ENCODE results near the gene RBM15. TPM values are rescaled to one million over a fixed set of nuclear protein-coding genes. Genes with fewer than 3 reads are reported as not detected.

RBM15 gene
- total and polyA plus RNA-seq, 2 donors (not counting 3 experiments of a cell fraction or from before 2014, with no cell fraction given) = 8.5 to 29.5 TPM

- dilution Hi-C loops (cut with MboI; ENCODE audit: extremely low pct_ligation_motif_present, low sequenced_read_pairs) = no loop called here
- DNase-seq (ENCODE audit: low read depth, low spot score) (no peak), FAIRE-seq (no peak)
- H3K79me2 ChIP-seq (ENCODE audit: control insufficient read depth, insufficient read depth, low read length) = peaks cover 95% of the 10 kb centered on the region
- H2AFZ ChIP-seq (ENCODE audit: low read depth, low read length) = no peak overlapping the region
- H3K9me3 ChIP-seq (replicated peaks; ENCODE audit: control insufficient read depth, insufficient read depth, low read length) = no peaks in the 10 kb centered on the region
- no peak for TF ChIP-seq MAX (IDR thresholded peaks at IDR 0.05; ENCODE audit: insufficient read depth, insufficient read length)
- no peak for TF ChIP-seq EZH2 (IDR thresholded peaks at IDR 0.05; ENCODE audit: borderline replicate concordance, low read depth, low read length, severe bottlenecking)
- TF ChIP-seq JUN (IDR thresholded peaks at IDR 0.05; ENCODE audit: borderline replicate concordance, insufficient read depth, insufficient read length, low read depth) = no peak
- no peak for TF ChIP-seq GATA2 (IDR thresholded peaks at IDR 0.05; ENCODE audit: insufficient read depth, insufficient read length, low read depth, low read length)
- no peak for TF ChIP-seq POLR2A (IDR thresholded peaks at IDR 0.05; ENCODE audit: low read depth, low read length)
- TF ChIP-seq POLR2AphosphoS5 (IDR thresholded peaks at IDR 0.05; ENCODE audit: insufficient read depth, low read depth, low read length) = no peak
- no peak for TF ChIP-seq FOS (IDR thresholded peaks at IDR 0.05; ENCODE audit: borderline replicate concordance, insufficient read depth, low read length)
- no peak for TF ChIP-seq CTCF (IDR thresholded peaks at IDR 0.05; ENCODE audit: extremely low read depth in 1 of 2, insufficient read depth in 1 of 2, low read depth in 1 of 2, low read length in 2 of 2)
- no peak for TF ChIP-seq MYC (IDR thresholded peaks at IDR 0.05; ENCODE audit: low read depth, low read length)
- POLR2A ChIA-PET = interaction anchor here (1.5 kb wide), 1 partner anchor 9 kb away, joined by 5 read pairs; the partner anchor contains the start of gene RBM15
- H3K9ac ChIP-seq (replicated peaks; ENCODE audit: extremely low read depth, insufficient read depth, low read length) = no peak overlapping the region
- H3K36me3 ChIP-seq (ENCODE audit: control insufficient read depth in 2 of 2, extremely low read depth in 1 of 2, insufficient read depth in 2 of 2, low read length in 2 of 2) = peaks cover 3 to 8% of the 10 kb centered on the region in 2 experiments
- H3K27ac ChIP-seq (ENCODE audit: insufficient read depth, low read depth, low read length) = no peak overlapping the region
- CTCF ChIA-PET = interaction anchor here (0.7 to 3.5 kb wide), 5 partner anchors 10 to 140 kb away, joined by 3 to 13 read pairs (median 7); partner anchors contain the start of gene RBM15
- intact Hi-C loops (cut with micrococcal nuclease) = loop anchor here (5.0 kb wide), 1 partner anchor 39 kb away; no protein-coding TSS in a partner anchor
- H3K4me3 ChIP-seq (replicated peaks in 1 of 3; ENCODE audit: insufficient read depth in 1 of 3, low read depth in 1 of 3, low read length in 3 of 3) = no peak overlapping the region
- peaks cover 7% of the 10 kb centered on the region for H4K20me1 ChIP-seq (replicated peaks; ENCODE audit: control insufficient read depth, extremely low read depth, insufficient read depth, low read length)
- no TSS peak for BruUV-seq (replicated peaks)
- peaks cover under 1% of the 10 kb centered on the region for H3K9me1 ChIP-seq (replicated peaks; ENCODE audit: control insufficient read depth, extremely low read depth, insufficient read depth, low read length)
- H3K27me3 ChIP-seq (ENCODE audit: control insufficient read depth in 2 of 2, insufficient read depth in 2 of 2, low read length in 2 of 2) = no peaks in the 10 kb centered on the region
- peak overlapping the region; percentile 60 for H3K4me2 ChIP-seq (ENCODE audit: insufficient read depth, low read length)
- peaks cover 6% of the 10 kb centered on the region for H3K4me1 ChIP-seq (ENCODE audit: control insufficient read depth, extremely low read depth, insufficient read depth, low read length)
These were observed 8.9 kb downstream of the RBM15 start for GRCh38 chr1:110348050-110348449.

All from endothelial cell of umbilical vein (primary cell).